ENCODE measurements around the gene ACTR6.
"Not testable (repeated sequence)": the region's sequence is repeated elsewhere in the genome, so short reads cannot be mapped to it uniquely, and the experiment has no call there.

Gene ACTR6

DNA sequence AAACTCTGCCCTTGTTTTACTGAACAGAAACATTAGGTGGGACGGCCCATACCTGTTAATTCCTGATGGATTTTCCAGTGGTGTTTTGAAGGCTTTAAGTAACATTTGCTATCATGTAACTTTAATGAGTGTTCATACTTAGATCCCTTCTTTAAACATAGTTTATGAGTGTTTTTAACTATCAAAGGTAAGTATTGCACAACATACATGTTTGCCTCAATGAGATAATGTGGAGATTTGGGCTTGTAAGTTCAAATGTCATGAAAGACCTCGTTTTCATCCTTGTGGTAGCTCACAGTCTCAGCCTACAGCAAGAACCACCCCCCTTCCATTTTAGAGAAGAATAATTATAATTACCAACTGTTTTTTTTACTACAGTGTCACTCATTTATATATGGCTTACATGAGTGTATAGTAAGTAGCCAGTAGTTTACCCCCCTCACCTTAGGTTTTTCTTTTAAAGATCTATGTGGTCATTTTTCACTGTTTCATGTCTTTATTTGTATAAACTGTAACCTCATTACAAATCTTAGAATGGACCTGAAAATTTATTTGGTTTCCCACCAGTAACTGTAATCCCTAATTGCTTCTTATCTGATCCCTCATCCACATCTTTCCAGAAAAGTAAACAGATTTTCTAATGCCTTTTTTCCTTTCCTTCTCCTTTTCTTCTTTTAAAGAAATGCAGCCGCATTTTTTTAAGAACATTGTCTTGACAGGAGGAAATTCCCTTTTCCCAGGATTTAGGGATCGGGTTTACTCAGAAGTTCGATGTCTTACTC lies 18.9 kb downstream of the ACTR6 start:
- DNase-seq (ENCODE audit: low read depth in 2 of 2): no peak

DNA sequence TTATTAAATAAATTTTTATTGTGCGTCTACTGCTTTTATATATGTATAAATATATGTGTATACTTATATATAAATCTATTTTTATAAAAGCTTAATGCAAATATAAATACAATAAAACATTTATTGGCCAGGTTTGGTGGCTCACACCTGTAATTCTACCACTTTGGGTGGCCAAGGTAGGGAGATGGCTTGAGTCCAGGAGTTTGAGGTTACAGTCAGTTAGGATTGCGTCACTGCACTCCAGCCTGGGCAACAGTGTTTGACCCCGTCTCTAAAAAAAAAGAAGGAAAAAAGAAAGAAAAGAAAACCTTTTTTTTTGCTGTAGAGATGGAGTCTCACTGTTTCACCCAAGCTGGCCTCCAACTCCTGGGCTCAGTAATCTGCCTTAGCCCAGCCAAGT lies 20.9 kb downstream of the ACTR6 start:
- no peak for DNase-seq (ENCODE audit: low read depth in 2 of 2)

DNA sequence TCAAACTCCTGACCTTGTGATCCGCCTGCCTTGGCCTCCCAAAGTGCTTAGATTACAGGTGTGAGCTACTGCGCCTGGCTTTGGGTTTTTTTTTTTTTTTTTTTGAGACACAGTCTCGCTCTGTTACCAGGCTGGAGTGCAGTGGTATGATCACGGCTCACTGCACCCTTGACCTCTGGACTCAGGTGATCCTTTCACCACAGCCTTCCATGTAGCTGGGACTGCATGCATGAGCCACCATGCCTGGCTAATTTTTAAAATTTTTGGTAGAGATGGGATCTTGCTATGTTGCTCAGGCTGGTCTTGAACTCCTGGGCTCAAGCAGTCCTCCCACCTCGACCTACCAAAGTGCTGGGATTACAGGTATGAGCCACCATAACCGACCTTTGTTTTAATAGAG lies 21.6 kb downstream of the ACTR6 start:
- DNase-seq (ENCODE audit: low read depth in 2 of 2): not testable (repeated sequence)

DNA sequence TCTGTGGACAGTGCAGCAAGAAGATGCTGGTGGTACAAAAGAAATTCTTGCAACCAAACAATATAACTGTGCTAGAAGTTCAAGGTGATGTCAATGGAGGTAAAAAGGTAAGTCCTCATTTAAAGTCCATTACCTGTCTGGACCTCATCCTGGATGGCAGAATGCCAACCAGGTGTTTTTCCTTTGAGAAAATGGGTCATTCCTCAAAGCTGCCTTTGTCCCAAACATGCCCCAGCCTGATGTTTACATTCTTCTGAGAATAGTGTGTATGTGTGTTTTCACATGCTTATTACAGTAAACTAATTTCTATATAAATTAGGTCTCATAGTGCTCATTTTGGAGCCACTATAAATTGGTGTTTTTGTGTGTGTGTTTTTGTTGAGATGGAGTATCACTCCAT lies 24.9 kb downstream of the ACTR6 start:
- DNase-seq (ENCODE audit: low read depth in 2 of 2): no peak

DNA sequence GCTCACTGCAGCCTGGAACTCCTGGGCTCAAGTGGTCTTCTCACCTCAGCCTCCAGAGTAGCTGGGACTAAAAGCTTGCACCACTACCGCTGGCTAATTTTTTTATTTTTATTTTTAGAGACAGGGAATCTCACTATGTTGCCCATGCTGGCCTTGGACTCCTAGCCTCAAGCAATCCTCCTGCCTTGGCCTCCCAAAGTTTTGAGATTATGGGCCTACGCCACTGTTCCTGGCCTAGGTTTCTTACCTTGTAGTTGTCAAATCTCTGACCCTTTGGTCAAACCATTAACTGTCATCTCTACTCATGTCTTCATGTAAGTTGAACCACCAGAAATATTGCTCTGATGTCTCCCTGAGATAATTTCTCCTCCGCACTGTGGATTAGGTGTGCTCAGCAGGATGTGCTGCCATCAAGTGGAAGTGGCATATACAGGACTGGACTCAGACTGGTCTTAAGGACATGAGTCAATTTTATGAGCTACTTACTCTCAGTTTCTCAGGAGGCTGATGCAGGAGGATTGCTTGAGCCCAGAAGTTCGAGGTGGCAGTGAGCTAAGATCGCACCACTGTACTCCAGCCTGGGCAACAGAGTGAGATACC lies 28.5 kb downstream of the ACTR6 start:
- no peak for DNase-seq (ENCODE audit: low read depth in 2 of 2)

DNA sequence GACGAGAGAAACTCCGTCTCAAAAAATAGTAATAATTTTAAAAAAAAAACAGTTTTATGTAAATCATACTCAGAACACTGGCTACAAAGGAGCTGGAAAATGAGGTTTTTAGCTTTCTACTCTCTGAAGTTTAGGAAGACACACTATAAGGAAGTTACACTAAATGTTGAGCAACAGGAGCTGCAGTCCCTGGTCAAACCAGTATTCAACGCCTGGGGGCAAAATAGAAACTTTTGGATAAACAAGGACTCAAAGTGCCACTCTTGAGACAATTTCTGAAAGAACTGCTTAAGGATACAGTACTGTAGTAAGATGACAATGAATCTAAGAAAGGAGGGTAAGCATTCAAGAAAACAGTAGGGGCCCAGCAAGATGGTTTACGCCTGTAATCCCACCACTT lies 29.3 kb downstream of the ACTR6 start:
- no peak for DNase-seq (ENCODE audit: low read depth in 2 of 2)

DNA sequence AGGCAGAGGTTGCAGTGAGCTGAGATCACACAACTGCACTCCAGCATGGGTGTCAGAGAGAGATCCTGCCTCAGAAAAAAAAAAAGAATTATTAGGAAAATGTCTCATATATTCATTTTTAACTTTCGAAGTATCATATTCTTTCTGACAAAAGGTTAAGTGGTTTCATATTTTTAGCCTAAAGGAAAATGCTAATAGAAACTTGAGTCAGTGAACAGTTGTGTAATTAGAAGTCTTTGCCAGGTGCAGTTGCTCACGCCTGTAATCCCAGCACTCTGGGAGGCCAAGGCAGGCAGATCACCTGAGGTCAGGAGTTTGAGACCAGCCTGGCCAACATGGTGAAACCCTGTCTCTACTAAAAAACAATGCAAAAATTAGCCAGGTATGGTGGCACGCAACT lies 31.3 kb downstream of the ACTR6 start:
- DNase-seq (ENCODE audit: low read depth in 2 of 2): not testable (repeated sequence)

DNA sequence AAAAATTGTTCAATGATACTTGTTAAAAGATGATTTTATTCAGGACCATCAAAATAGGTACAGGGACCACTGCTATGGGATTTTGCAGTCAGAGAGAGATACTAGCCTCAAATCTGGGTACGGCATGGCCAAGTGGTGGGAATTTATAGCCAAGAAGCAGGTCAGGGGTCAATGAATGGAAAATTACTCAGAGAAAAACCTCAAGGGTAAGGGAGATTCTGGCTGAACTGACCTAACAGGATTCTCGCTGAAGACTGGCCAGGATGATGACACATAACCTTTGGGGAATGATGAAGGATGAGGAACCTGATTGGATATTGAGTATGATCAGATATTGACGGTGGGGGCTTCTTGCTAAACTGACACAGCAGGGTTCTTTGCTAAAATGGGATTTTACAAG lies 33.6 kb downstream of the ACTR6 start:
- no peak for DNase-seq (ENCODE audit: low read depth in 2 of 2)

DNA sequence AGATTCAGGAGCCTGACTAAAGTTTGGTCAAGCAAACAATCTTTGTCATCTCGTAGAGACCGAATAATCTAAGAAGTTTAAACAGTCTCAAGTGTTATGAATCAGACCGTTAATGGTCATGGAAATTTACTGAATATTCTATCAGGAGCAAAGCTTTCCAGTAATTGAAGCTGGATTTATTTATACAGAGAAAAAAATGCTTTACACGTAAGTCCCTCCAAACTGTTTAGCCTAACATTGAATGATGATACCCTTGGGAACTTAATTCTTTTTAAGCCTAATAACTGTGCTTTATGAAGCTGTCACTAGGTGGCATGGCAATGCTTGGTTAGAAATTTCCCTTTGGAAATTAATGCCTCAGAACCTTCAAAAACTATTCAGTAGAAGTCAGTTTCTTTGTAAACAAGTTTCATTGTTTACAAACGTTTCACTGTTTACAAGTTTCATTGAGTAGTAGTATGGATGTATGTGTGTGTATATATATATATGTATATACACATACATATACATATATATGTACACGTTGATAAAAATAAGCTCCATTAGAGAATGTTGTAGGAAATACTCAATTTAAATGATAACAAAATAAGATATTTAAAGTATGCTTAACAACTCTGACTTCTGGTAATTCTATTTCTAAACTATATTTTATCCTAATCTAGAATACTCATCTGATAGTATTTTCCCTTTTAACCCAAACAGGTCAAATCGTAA lies 34.1 kb downstream of the ACTR6 start:
- peak; percentile 51 to 54 for DNase-seq (ENCODE audit: low read depth in 2 of 2)

DNA sequence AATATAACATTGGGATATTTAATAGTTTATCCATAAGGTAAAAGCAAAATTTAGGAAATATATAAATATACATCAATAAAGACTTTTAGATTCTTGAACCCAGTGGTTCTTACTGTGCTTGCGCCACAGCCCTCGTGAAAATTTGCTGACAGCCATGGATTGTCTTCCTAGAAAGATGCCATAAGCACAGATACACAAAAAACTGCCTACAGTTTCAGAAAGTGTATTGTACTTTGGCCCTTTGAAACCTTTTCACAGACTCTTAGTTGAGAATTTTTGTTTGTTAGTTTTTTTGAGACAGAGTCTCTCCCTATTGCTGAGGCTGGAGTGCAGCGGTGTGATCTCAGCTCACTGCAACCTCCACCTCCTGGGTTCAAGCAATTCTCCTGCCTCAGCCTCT lies 38.2 kb downstream of the ACTR6 start:
- no peak for DNase-seq (ENCODE audit: low read depth in 2 of 2)

DNA sequence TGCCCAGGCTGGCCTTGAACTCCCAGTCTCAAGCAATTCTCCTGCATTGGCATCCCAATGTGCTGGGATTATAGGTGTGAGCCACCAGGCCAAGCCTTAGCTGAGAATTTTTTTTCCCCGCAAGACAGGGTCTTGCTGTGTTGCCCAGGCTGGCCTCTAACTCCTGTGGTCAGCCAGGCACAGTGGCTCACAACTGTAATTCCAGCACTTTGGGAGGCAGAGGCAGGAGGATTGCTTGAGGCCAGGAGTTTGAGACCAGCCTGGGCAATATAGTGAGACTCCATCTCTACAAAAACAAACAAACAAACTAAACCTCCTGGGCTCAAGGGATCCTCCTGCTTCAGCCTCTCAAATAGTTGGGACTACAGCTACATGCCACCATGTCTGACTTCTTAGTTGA lies 39.0 kb downstream of the ACTR6 start:
- DNase-seq (ENCODE audit: low read depth in 2 of 2): no peak

DNA sequence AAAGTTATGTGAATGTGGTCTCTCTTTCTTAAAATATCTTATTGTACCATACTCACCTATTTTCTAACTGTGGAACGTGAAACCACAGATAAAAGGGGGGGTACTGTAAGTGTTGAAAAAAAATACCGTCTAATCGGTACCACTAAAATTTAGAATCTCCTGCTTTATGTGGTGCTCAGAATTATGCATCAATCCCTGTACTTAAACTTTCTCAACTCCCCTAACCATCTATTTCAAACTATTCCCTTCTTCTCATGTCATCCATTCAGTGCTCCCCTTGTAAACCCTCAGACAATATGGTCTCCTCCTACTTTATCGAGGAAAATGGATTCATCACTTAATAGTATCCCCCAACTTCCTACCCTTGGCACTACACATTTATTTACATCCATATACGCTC lies 42.5 kb downstream of the ACTR6 start:
- DNase-seq (ENCODE audit: low read depth in 2 of 2): no peak

DNA sequence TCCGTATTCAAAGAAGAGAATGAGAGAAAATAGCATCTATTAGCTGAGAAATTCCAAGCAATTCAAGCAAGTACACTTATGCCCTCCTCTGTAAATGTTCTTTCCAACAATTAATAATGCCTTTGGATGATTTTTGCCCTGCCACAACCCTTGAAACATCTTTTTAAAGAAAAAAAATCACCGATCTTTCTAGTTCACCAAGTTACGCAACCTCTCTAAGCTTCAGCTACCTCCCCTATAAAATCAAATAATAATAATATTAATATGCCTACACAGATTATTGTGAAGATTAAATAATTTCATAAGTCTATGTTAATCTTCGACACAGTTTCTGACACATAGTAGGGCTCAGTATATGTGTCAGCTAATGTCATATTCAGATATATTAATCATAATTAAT lies 47.1 kb downstream of the ACTR6 start:
- DNase-seq (ENCODE audit: low read depth in 2 of 2): no peak

DNA sequence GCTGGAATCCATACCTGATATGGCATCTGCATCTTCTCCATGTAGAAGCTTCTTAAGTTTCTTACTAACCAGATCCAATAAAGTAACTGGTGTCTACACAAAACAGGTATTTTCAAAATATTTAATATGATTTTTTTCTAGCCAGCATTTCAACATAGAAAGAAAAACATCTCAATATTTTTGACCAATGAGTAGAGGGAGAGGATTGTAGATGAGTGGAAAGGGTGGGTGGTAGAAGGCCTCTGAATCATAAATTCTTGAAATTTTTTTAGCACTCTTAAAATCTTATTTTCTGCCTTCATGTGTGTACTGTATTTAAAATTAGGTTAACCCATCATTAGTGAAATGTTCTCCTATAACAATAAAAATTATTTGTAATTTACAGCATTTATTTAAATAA lies 48.3 kb downstream of the ACTR6 start:
- no peak for DNase-seq (ENCODE audit: low read depth in 2 of 2)

DNA sequence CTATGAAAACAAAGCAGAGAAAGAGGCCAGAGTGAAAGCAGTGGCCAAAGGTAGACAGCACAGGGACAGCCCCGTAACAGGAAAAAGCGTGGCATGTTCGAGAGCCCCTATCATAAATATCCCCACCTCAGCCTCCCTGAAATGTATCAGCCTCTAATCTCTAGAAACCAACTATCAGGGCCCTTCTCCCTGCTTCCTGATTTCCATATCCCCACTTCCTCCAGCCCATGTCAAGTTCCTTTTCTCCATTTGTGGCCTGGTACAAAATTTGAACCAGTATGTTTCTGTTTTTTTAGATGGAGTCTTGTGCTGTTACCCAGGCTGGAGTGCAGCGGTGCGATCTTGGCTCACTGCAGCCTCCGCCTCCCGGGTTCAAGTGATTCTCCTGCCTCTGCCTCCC lies 49.3 kb downstream of the ACTR6 start:
- no peak for DNase-seq (ENCODE audit: low read depth in 2 of 2)

DNA sequence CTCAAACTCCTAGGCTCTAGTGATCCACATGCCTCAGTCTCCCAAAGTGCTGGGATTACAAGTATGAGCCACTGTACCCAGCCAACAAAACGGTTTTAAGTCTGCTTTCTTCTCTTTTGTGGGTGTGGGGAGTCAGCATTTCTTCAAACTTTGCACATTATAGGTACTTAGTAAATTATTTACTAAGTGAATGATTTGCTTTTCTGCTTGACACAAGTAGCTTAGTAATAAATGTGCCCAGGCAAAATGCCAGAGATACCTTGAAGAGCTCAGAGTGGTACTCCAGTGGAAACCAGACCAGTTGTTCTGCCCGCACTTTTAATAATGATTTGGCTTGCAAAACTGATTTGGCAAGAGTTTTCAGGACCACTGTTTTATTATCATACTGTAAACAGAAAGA lies 51.3 kb downstream of the ACTR6 start:
- DNase-seq (ENCODE audit: low read depth in 2 of 2): no peak

DNA sequence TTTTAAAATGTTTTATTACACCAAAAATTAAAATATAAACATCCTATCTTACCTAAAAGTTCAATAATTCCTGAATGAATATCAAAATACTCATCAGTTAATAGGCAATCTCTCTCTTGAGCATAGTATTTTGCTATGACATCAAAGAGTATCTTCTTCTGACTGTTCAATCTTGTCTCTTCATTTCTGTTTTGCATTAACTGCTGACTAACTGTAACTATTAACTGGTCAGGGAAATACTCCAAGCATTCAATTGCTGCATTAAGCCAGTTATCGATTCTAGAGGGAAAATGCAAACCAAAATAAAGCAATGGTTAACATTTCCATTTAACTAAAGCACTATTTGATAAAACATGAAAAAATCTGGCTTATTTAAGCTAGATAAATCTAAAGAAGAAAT lies 52.8 kb downstream of the ACTR6 start:
- no peak for DNase-seq (ENCODE audit: low read depth in 2 of 2)

DNA sequence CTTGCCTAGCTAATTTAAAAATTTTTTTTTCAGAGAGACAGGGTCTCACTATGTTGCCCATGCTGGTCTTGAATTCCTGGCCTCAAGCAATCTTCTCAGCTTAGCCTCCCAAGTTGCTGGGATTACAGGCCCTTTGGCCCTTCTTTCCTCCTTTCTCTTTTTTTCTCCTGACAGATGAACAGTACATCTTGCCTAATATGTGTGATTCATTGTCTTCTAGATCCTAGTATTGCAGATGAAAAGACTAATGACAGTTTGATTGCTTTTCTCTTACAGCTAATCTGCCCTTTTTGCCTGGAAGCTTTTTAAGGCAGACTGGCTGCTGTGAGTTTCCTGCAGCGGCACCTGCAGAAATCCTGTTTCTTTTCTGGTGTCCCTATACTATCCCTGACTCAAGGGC lies 54.3 kb downstream of the ACTR6 start:
- DNase-seq (ENCODE audit: low read depth in 2 of 2): no peak

DNA sequence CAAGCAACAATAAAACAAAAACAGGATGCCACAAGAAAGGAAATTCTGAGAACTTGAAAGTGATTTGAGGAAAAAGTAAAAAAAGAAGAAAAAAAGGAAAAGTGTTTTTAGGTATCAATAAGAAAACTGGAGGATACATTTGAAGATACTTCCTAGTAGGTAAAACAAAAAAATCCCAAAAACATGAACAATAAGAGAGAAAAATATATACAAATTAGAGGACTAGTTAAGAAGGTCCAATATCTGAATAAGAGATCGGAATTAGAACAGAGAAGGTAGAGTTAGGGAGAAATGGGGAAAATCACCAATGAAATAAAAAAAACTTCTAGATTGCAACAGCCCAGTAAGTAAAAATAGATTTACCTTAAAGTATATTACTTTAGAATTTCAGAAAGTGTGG lies 57.5 kb downstream of the ACTR6 start:
- no peak for DNase-seq (ENCODE audit: low read depth in 2 of 2)

DNA sequence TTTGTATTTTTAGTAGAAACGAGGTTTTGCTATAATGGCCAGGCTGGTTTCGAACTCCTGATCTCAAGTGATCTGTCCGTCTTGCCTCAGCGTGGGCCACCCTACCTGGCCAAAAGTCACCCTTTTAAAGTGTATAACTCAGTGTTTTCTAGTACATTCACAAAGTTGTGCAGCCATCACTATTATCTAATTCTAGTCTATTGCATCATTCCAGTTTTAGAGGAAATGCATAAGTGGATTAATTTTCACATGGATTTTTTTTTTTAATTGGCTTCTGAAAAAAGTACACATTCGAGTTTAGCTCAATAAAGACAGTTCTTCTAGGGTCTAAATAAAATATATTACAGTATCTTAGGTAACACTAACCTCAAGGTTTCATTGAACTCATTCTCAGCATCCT lies 62.5 kb downstream of the ACTR6 start:
- no peak for DNase-seq (ENCODE audit: low read depth in 2 of 2)

DNA sequence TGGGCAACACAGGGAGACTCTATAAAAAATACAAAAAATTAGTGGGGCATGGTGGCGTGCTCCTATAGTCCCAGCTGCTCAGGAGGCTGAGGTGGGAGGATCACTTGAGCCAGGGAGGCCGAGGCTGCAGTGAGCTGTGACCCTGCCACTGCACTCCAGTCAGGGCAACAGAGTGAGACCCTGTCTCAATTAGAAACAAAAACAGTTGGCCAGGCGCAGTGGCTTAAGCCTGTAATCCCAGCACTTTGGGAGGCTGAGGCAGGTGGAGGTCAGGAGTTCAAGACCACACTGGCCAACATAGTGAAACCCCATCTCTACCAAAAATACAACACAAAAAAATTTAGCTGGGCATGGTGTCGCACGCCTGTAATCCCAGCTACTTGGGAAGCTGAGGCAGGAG lies 64.5 kb downstream of the ACTR6 start:
- not testable (repeated sequence) for DNase-seq (ENCODE audit: low read depth in 2 of 2)

DNA sequence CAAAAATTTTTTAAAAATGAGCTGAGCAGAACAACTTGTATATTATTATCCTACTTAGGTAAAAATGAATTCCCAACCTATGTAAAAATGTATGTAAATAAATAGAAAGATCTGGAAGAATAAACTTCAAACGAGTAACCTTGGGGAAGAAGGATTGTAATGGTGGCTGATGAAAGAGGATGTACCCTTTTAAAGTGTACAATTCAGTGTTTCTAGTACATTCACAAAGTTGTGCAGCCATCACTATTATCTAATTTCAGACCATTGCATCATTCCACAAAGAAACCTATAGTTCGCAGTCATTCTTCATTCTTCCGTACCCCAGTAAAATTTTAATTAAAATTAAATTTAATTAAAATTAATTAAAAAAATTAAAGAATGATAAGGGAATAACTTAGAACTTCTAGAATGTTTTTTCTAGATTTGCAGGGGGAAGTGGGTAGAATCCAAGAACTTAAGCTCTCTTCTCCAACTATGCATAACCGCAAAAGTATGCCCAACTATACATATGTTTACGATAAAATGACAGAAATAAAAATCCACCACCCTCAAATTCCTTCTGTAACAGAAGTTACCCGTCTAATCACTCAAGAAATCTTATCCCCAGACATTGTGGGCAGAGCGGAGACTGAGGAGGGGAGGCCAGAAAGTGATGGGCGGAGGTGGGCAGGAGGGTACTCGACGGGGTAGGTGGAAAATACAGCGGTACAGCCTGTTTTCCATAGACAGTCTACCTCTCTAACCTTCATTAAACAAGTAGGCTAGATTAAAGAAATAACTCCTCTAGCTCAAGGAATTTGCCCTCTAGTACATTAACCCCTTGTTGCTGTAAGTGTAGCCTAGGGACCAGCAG lies 65.3 kb downstream of the ACTR6 start:
- peak in 1 of 2 experiments; percentile 21 for DNase-seq (ENCODE audit: low read depth in 2 of 2)

DNA sequence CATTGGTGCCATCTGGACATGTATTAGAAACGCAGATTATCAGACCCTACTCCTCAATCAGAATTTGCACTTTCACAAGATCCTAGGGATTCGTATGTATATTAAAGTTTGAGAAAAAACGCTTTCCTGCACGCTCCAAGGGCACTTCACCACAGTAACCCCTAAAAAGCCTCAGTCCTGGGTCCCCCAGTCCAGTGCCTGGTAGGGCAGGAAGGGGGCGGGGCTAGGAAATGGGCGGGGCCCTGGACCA lies 65.9 kb downstream of the ACTR6 start:
- DNase-seq (ENCODE audit: low read depth in 2 of 2): no peak
